SU-DHL-6 (cell line): Measurements from ENCODE around the gene RBCK1.

Experiments used
- H2AFZ ChIP-seq: fragments of 200-600 bp; sonication (generic); 2 replicates; pipeline ENCODE4 v1.6.1; 2014; ENCODE audit warnings: low read depth, mild to moderate bottlenecking, moderate library complexity, mixed read lengths, antibody characterized with exemption, low read length; ENCODE audit not compliant: severe bottlenecking
- H3F3A ChIP-seq: fragments of 200-600 bp; shearing (Covaris generic); 2 replicates; pipeline ENCODE4 v1.6.0; 2016; ENCODE audit warnings: antibody characterized with exemption, mild to moderate bottlenecking; ENCODE audit not compliant: insufficient read depth
- H3K27ac ChIP-seq: fragments of 200-600 bp; sonication (generic); 2 replicates; pipeline ENCODE4 v1.5.1; 2016; ENCODE audit warnings: low read depth, mild to moderate bottlenecking, low read length, moderate library complexity, mixed read lengths
- H3K27me3 ChIP-seq: fragments of 200-600 bp; sonication (generic), shearing (Covaris generic); 2 replicates; pipeline ENCODE4 v1.6.0; 2014; ENCODE audit warnings: mild to moderate bottlenecking, low read length
- H3K36me3 ChIP-seq: fragments of 200-600 bp; sonication (generic); 2 replicates; pipeline ENCODE4 v1.6.1; 2014; ENCODE audit warnings: mild to moderate bottlenecking, low read length, mixed read lengths
- H3K4me2 ChIP-seq: fragments of 300-600, 200-600 bp; shearing (Covaris generic), sonication (generic); 2 replicates; pipeline ENCODE4 v1.6.0; 2014; ENCODE audit warnings: low read length, low read depth, mild to moderate bottlenecking; ENCODE audit not compliant: poor library complexity, severe bottlenecking
- H3K4me3 ChIP-seq: fragments of 200-600 bp; sonication (generic); 2 replicates; pipeline ENCODE4 v1.5.1; 2014; ENCODE audit warnings: antibody characterized with exemption, low read length, mild to moderate bottlenecking, mixed read lengths; ENCODE audit not compliant: insufficient read depth, poor library complexity, severe bottlenecking
- H3K79me2 ChIP-seq: fragments of 200-600 bp; sonication (generic); 2 replicates; pipeline ENCODE4 v1.6.1; 2014; ENCODE audit warnings: mild to moderate bottlenecking, low read length, moderate library complexity; ENCODE audit not compliant: insufficient read depth
- H3K9ac ChIP-seq: fragments of 200-600 bp; sonication (generic); 2 replicates; pipeline ENCODE4 v1.7.0; 2014; ENCODE audit warnings: mild to moderate bottlenecking, low read length
- H3K9me2 ChIP-seq: fragments of 200-600 bp; sonication (generic); replicated peaks from 2 replicates; pipeline ENCODE4 v1.6.1; 2014; ENCODE audit warnings: low read length; ENCODE audit not compliant: insufficient read depth
- H3K9me3 ChIP-seq: fragments of 200-600 bp; sonication (generic); 2 replicates; pipeline ENCODE4 v1.6.1; 2014; ENCODE audit warnings: low read length, mixed read lengths; ENCODE audit not compliant: insufficient read depth
- H4K20me1 ChIP-seq: fragments of 200-600 bp; sonication (generic); 2 replicates; pipeline ENCODE4 v1.6.1; 2014; ENCODE audit warnings: low read depth, mild to moderate bottlenecking, antibody characterized with exemption, low read length, moderate library complexity, mixed read lengths
- CTCF ChIP-seq: fragments of 200-600 bp; sonication (generic); IDR thresholded peaks from one replicate; pipeline ENCODE4 v1.5.1; 2017; ENCODE audit warnings: antibody characterized with exemption, mild to moderate bottlenecking, low read length, moderate library complexity; ENCODE audit not compliant: insufficient read depth, poor library complexity, severe bottlenecking
- EZH2phosphoT487 ChIP-seq: fragments of 200-600 bp; sonication (generic), shearing (Covaris generic); conservative IDR thresholded peaks from 2 replicates; pipeline ENCODE4 v1.6.1; 2018; ENCODE audit warnings: mild to moderate bottlenecking, antibody characterized with exemption, low read length, moderate library complexity, mixed read lengths

Gene RBCK1

GRCh38 chr20:432677-433299 lies 24.7 kb downstream of the RBCK1 start:
- no peak overlapping the region for H3K4me3 ChIP-seq
- H3F3A ChIP-seq: no peaks in the 10 kb centered on the region
- no peaks in the 10 kb centered on the region for H3K9me2 ChIP-seq
- H3K9ac ChIP-seq: no peak overlapping the region
- TF ChIP-seq CTCF (no peak), EZH2phosphoT487 (no peak)
- no peak overlapping the region for H2AFZ ChIP-seq
- no peaks in the 10 kb centered on the region for H3K79me2 ChIP-seq
- no peaks in the 10 kb centered on the region for H3K9me3 ChIP-seq
- no peak overlapping the region for H3K27ac ChIP-seq
- H3K36me3 ChIP-seq: peaks cover 4% of the 10 kb centered on the region; the same call in 1 of the 2 replicates
- H3K27me3 ChIP-seq: no peaks in the 10 kb centered on the region
- H4K20me1 ChIP-seq: no peaks in the 10 kb centered on the region
- no peak overlapping the region for H3K4me2 ChIP-seq

GRCh38 chr20:433300-433975 lies 25.3 kb downstream of the RBCK1 start:
- Histone ChIP-seq H3K9me2 (no peaks in the 10 kb centered on the region), H3K9ac (no peak overlapping the region), H3K9me3 (no peaks in the 10 kb centered on the region), H3F3A (no peaks in the 10 kb centered on the region), H3K4me3 (no peak overlapping the region), H3K79me2 (no peaks in the 10 kb centered on the region), H3K27ac (no peak overlapping the region), H3K27me3 (no peaks in the 10 kb centered on the region), H4K20me1 (no peaks in the 10 kb centered on the region), H3K4me2 (no peak overlapping the region), H3K36me3 (peaks cover 4% of the 10 kb centered on the region; the same call in 1 of the 2 replicates), H2AFZ (no peak overlapping the region)
- TF ChIP-seq EZH2phosphoT487 (no peak), CTCF (no peak)

GRCh38 chr20:434221-434620 lies 26.1 kb downstream of the RBCK1 start:
- no peaks in the 10 kb centered on the region for H3F3A ChIP-seq
- TF ChIP-seq EZH2phosphoT487: no peak
- no peak for TF ChIP-seq CTCF

More at GRCh38 chr20:434221-434620, 26.1 kb downstream of the RBCK1 start:
- Histone ChIP-seq H3K4me2 (no peak overlapping the region), H3K9me3 (no peaks in the 10 kb centered on the region), H3K9ac (no peak overlapping the region), H3K27me3 (no peaks in the 10 kb centered on the region), H3K4me3 (no peak overlapping the region), H4K20me1 (no peaks in the 10 kb centered on the region), H3K9me2 (no peaks in the 10 kb centered on the region), H2AFZ (no peak overlapping the region), H3K79me2 (no peaks in the 10 kb centered on the region), H3K36me3 (peaks cover 4% of the 10 kb centered on the region; the same call in 1 of the 2 replicates), H3K27ac (no peak overlapping the region)
